RKO (cell line): ENCODE measurements around the gene KRT8.

Source experiments
- DNase-seq: peaks from one replicate; pipeline ENCODE4 v3.0.0-alpha.2; 2016; ENCODE audit warnings: low spot score

Gene KRT8

DNA sequence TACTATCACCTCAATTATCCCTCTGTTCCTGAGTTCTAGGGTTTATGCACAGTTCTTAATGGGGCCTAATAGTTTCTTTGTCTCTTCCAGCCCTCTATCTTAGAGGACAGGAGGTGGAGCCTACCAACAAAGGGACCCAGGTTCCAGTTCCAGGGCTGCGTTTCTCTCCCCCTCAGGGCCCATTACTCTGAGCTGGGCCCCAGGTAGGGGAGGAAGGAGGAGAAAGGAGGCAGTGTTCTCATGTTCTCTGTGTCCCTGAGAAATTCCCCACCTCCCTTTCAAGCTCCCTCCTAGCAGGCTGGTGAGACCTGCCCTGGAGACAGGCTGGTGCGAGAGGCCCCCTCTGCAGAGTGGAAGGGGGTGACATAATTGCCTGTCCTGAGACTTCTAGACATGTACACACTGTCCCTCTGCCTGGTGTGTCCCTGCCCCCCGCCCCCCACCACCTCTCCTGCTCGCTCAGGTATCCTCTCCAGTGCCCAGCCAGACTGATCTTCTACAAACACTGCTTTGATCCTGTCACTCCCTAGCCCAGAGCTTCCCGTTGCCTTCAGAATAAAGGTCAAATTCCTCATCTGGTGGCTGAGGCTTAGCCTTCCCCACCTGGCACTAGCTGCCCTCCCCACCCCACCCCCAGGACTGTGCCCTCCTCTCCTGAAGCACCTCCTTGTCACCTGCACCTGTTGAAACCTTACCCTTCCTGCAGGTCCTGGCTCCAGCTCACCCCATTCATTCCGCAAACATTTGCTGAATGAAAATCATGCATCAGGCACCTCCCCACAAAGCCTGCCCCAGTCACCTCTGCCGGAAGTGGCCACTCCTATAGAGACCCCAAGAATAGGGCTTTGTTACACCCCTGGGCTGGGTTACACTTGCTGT lies 21.1 kb upstream of the KRT8 start:
- no peak for DNase-seq

DNA sequence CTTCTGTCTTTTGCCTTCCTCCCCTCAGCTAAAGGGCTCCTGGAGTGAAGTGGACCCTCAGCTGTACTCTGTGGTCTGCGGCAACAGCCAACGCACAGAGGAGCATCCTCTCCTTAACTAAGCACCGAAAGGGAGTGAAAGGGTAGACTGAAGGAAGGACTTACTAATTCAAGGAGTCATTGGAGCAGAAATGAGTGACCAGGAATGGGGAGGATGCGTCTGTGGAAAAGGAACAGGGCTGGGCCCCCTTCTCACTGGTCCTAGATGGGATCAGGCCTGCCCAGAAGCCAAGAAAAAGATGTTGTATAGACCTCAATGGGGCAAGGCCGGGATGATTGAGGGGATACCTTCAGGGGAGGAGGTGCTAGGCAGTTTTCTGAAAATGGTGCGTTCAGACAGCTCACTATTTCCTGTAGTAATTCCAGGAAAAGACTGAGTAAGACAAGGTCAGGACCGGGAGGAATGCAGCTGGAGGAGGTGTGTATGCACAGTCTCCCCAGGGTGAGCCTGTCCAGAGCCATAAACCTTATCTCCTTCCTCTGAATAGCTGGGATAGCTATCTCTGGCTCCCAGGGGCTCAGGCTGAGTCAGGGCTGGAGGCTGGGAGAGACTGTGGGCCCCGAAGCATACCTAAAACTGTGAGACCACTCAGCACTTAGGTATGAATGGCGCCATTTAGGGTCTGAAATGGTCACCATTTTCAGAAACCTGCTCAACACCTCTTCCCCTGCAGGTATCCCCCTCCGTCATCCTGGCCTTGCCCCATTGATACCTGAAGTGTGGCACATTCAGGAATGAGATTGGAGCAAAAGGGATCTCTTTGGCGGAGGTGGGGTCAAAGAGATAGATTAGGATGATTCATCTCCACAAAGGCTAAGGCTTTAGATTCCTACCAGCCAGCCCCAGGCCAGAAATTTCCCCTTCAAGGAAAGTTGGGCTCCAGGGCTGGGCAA lies 20.2 kb upstream of the KRT8 start:
- no peak for DNase-seq

DNA sequence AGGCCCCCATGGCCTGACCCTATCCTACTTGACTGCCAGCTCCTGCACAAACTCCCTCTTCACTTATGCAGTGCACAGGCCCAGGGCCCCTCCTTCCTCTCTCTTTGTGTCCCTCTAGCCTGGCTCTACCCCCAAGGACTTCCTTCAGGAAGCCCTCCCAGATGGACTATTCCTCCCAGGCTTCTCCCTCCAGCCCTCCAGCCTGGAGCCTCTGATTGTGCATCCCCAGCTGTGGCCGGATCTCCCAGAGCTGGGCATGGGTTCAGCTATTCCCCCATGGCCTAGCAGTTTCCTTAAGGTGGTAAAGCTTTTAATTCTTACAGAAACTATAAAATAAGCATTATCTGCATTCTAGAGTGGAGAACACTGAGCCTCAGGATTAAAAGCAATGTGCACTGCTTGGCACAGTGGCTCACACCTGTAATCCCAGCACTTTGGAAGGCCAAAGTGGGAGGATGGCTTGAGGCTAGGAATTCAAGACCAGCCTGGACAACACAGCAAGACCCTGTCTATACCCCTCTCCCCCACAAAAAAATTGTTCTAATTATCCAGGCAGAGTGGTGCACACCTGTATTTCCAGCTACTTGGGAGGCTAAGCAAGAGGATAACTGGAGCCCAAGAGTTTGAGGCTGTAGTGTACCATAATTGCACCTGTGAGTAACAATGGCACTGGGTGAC lies 16.8 kb upstream of the KRT8 start:
- DNase-seq, result no peak

DNA sequence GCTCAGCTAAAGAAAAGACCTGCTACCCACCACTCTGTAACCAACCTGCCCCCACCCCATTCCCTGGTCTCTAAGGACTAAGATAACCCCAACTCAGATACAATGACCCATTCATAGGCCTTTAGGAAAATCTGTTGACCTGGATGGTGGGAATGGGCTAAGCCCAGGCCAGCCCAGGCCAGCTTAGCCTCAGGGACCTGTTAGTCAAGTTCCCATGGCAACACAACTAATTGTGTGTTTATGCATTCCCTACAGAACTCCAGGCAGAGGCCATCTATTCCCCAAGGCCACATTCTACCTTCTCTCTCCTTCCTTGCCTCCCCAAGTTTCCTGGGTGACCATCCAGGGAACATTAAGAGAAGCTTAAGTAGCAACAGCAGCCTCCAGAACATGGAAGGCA lies 16.1 kb upstream of the KRT8 start:
- DNase-seq, result no peak

DNA sequence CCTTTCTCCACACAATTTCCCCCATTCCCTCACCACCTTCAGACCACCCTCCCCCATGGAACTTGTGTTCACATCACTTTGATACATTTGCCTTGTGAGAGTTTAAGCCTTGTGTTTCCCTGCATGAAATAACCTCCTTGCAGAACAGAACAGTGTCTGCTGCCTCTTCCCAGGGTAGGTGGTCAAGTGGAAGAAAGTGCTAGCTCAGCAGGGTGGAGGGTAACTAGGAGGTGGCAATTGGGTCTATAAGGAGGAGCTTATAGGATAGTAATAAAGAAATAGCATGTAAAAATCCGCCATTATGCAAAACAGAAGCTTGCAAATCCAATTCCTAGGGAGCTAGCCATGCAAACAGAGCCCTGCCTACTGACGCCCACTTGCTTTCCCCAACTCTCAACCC lies 13.9 kb upstream of the KRT8 start:
- DNase-seq, result no peak

DNA sequence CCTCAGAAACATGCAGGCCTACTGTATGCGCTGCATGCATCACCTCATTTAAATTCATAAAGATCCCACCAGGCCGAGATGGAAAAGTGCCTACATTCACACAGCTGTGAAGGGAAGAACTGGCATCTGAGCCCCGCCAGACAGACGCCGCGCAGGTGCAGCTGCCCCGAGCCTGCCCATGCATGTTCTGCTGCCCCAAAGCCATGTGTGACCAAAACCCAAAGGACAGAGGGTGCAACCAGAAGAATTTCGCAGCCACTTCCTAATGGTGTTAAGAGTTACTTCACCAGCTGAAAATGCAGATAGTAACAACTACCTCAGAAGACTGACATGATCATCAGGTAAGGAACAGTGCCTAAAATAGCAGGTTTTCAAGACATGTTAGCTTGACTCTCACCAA lies 13.5 kb upstream of the KRT8 start:
- no peak for DNase-seq

DNA sequence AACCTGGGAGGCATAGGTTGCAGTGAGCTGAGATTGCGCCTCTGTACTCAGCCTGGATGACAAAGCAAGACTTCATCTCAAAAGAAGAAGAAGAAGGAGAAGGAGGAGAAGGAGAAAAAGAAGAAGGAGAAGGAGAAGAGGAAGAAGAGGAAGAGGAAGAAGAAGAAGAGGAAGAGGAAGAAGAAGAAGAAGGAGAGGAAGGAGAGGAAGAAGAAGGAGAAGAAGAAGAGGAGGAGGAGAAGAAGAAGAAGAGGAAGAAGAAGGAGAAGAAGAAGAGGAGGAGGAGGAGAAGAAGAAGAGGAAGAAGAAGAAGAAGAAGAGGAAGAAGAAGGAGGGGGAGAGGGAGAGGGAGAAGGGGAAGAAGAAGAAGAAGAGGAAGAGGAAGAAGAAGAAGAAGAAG lies 12.9 kb upstream of the KRT8 start:
- DNase-seq, result no peak

DNA sequence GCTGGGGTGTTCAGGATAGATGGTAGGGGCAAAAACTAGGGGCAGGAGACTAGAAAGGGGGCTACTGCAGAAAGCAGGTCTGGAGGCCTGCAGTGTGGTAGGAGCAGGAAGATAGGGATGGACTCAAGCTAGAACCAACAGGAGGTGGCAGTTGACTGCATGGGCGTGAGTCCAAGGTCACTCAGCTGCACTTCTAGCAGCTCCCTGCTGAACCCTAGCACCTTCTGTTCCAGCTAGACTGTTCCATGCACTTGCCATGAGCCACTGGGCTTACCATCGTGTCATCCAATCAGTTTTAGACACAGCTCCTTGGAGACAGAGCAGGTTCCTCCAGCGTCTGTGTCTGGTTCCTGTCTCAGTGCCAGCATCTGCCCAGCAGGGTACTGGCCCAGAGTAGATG lies 11.3 kb upstream of the KRT8 start:
- DNase-seq, result no peak

DNA sequence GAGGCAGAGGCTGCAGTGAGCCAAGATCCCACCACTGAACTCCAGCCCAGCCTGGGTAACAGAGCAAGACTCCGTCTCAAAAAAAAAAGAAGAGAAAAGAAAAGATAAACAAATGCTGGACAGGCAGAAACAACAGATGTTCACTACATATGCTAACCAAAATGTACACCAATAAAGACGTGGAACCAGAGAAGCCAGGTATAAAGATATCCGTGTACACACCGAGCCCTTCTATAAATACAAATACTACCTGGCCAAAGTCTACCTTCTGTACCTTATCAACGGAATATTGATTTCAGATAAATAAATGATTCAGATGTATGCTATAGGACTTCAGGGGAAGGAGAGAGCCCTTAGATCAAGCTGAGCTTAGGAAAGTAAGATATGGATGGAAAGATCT lies 10.8 kb upstream of the KRT8 start:
- DNase-seq, result no peak

DNA sequence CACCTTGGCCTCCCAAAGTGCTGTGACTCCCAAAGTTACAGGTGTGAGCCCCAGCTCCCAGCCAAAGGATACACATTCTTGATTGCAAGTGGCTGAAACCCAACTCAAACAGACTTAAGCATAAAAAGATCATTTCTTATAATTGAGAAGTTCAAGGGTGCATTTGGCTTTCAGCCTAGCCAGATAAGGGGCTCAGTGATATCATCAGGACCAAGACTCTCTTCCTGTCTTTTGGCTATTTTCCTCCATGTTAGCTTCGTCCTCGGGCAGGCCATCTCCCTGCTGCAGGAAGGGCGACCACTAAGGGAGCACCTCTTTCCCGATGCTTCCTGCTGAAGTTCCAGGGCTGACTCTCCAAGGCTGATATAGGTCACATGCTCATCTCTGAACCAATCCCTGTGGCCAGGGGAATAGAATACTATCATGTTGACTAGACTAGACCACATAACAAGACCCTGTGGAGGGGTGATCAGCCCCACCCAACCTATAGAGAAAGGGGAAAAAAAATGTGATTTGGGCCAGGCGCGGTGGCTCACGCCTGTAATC lies 9.8 kb upstream of the KRT8 start:
- no peak for DNase-seq

DNA sequence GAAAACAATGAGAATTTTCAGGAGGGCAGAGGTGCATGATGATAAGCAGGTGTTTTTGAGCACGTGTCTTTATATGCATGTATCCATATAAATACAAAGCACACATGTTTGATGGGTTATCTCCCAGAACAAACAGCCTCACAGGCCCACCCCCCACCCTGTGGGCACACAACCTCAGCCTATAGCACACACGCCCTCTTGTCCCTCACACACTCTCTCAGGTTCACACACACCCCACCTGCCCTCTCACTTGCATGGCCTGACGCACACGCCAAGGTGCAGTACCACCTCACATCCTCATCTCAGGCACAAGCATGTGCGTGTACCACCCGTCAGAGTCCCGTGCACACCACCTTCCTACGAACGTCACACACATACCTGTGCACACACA lies 8.6 kb upstream of the KRT8 start:
- DNase-seq, result no peak

DNA sequence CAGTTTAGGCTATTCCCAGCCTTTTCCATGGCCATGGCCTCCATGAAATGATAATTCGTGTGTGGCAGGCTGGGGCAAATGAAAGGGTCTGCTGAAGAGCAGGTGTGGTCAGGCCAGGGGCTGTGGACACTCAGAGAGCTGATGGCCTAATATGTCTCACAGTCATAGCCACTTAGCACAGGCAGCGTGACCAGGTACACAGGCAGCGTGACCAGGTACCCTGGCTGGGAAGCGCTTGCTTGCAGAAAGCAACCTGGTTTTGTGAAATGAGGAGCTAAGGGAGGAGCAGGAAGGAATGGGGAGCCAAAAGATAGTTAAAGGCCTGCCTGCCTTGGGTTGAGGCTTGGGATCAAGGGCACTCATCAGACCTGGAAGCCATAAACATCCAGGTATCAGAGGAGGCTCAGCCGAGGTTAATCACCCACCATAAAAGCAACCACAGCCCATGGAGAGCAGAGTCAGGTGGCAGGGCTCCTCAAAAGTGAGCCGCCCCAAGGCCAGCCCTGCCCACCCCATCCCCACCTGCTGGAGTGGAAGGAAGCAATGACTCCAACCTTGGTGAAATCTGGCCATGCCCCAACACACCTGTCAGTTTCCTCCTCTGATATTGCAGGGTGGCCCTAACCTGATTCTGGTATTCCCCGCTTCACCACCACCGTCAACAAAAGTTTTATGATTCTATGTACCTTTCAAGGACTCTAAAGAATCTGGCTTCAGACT lies 8.0 kb upstream of the KRT8 start:
- no peak for DNase-seq

DNA sequence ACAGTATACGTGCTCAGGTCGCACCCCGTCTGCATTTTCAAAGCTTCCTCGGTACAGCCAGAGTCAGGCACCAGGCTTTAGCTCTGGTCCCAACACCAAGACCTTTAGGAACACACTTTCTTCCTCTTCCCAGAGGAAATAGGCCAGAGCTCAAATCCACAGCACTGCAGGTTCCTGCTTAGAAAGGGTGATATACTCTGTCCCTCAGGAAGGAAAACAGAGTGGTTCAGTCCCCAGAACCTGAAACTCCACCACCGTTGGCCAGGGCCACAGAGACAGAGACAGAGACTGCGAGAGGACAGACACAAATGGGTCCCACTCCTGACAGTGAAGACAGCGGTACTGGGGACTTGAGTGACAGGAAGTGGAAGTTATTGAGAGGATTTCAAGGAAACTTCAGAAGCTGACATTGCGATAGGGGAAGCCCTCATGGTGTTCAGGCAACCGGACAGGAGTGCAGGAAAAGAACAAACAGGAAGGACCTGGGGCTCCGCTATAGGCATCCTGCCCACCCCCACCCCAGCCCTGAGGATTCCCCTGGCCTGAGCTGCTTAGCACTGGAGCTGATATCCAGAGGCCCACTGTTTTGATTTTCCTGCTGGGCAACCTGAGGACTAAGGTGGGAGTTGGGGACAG lies 5.5 kb upstream of the KRT8 start:
- DNase-seq, result no peak

DNA sequence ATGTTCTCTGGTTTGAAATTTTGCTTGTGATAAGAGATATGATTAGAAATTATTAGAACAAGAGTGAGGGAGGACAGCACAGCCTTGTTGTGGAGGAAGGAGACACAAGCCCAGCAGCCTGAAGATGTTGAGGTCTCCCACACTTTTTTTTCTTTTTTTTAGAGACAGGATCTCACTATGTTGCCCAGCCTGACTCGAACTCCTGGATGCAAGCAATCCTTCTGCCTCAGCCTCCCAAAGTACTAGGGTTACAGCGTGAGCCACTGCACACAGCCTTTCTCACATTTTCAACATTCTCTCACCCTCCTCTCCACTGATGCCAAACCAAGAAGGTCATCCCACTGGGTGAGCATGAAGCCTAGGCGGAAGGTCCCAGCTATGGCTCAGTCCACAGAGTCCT lies 4.9 kb upstream of the KRT8 start:
- DNase-seq, result no peak

DNA sequence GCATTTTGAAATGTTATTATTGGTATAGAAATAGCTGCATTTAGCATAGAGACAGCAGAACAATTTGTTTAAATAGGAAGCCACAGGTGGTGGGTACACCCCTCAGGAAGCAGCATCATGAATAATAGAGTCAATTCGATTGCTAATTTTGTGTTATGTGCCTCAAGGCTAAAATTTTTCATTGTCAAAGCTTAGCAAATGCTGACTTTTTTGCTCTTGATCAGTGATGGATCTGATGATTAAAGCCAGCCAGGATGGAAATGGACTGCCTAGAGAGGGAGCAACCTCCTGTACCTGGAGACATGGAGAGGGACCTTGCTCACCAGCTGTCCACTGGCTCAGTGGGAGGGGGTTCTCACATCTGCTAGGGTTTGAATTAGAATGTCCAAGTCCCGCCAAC lies 4.5 kb upstream of the KRT8 start:
- DNase-seq, result no peak

DNA sequence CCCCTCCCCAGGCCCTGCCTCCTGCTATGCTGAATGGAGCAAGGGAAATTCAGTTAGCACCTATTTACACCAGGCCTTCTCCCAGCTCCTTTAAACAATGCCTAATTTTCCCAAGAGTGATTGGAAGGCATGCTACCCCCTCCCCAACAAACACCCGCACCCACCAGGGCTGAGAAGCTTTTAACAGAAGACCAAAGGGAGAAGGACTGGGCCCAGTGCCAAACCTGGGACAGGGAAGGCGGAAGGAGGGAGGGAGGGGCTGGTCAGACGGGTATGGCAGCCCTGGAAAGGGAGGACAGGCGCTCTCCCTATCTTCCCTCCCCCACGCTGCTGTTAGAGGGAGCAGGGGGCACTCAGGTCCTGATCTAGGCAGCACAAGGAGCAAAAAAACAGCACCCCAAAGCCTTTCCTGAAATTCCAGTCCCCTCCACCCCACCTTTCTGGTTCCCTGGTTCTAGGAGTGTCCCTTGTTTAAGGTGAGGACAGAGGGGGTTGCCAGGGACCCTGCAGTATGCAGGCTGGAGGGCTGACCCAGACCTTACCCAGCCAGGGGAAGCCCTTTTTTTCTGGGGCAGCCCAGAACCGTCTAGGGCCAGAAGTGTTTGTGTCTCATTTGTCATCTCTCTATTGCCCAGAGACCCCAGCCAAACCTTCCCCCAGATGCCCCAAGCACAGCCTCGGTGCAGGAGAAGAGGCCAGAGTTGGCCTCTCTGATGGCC lies 2.4 kb upstream of the KRT8 start:
- DNase-seq, result no peak

DNA sequence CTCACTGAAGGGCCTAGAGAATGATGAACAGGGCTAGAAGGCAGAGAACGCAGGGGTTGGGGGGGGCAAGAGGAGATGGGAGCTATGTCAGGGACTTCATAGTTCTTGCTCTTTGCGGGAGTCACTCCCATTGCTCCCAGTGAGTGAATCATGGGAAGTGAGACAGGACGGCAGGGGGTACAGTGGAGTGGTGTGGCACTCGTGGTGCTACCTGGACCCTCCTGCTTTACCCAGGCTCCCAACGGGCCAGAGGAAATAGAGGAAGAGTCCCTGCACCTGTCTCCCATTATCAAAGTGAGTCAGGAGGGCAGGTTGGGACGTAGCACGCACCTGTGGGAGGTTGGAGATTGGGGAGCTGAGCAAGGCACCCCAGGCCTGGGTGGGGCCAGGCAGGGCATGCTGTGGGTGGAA lies 1.3 kb upstream of the KRT8 start:
- DNase-seq, result no peak

DNA sequence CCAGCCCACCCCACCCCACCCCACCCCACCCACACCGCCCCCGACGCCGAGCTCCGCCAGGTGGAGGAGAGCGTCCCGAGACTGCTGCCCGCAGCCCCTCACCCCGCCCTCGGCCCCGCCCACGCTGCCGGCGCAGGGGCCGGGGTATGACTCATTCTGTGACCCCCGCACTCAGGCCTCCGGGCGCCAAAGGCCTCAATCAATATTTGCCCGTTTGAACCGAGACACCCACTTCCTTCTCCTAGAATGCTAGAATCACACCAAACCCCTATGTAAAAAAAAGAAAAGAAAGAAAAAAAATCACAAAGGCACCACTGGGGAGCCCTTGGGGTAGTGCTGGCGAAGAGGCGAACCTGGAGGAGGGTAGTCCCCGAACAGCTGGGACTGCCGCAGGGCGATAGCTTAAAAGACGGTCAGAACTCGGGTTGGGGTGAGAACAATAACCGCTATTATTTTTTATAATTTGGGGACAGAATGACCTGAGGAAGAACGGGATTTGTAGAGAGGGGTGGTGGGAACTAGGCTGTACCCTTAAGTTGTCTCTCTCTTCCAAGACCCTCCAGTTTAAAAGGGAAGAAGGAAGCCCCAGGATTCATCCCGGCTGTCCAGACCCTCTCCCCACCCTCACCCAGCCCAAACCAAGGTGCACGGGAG lies 894 bp downstream of the KRT8 start:
- peak; percentile 43 for DNase-seq

DNA sequence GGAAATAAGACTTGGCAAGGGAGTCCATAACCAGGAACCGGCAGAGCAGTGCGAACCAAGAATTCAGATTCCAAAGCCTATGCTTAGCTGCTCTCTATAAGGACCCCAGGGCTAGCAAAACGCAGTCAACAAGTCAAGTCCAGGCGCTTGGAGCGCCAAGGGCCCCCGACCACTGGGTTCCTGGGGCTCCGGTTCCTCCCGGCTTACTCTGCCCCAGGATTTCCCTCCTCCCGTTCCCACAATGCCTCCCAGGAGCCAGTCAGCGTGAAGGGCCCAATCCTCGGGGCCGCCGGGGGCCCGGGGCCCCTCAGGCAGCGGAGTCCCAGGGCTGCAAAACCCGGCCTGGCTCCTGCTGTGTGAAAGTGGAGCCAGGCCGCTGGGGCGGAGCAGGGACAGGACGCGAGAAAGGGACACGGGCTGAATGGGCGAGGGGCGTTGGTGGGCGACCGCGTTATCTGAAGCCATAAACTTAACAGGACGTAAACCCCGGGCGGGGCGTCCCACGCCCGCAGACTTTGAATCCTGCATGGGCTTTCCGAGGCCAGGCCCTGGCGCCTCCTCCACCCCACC lies 1.5 kb downstream of the KRT8 start:
- DNase-seq, result peak; percentile 88
